ENCODE data around the gene AURKB. TPM values are rescaled to one million over a fixed set of nuclear protein-coding genes. Genes with fewer than 3 reads are reported as not detected.
A peak's percentile ranks its signal among the peaks of the same experiment; 100 is the strongest.

AURKB gene
- total RNA-seq, 1 experiment from 2014 or later, result 89.4 TPM

Small RNA genes lying within 50 kb of the gene (microRNA-seq; reads per million reads assigned to microRNA genes)
- gene MIR4521, result 131 reads per million, percentile 72 among the genes with 10 or more reads in this experiment

Other genes with a start within 250 kb of the AURKB start
- 0.74 and 1.7 TPM in 2 replicates for gene GUCY2D, start 208.0 kb downstream of the AURKB start, total RNA-seq (2022)
- gene ALOX15B, start 171.5 kb downstream of the AURKB start, total RNA-seq (2022), result not detected in 2 replicates
- gene ALOX12B, start 122.9 kb downstream of the AURKB start, total RNA-seq (2022), result 0.34 and 0.39 TPM in 2 replicates
- gene ALOXE3, start 92.1 kb downstream of the AURKB start, total RNA-seq (2022), result not detected in 2 replicates
- gene HES7, start 86.5 kb downstream of the AURKB start, total RNA-seq (2022), result not detected in 2 replicates
- gene PER1, start 58.2 kb downstream of the AURKB start, total RNA-seq (2022), result 10.6 and 10.8 TPM in 2 replicates
- 10.5 and 12.2 TPM in 2 replicates for gene VAMP2, start 47.6 kb downstream of the AURKB start, total RNA-seq (2022)
- 5.4 TPM in 2 replicates for gene TMEM107, start 34.2 kb downstream of the AURKB start, total RNA-seq (2022)
- 4.2 and 4.7 TPM in 2 replicates for gene BORCS6, start 20.4 kb downstream of the AURKB start, total RNA-seq (2022)
- gene CTC1, start 37.5 kb upstream of the AURKB start, total RNA-seq (2022), result 18.2 and 22.9 TPM in 2 replicates
- 38.8 and 44.1 TPM in 2 replicates for gene PFAS, start 38.7 kb upstream of the AURKB start, total RNA-seq (2022)
- gene RANGRF, start 78.1 kb upstream of the AURKB start, total RNA-seq (2022), result 13.2 and 15.2 TPM in 2 replicates
- 3.6 and 3.7 TPM in 2 replicates for gene SLC25A35, start 84.8 kb upstream of the AURKB start, total RNA-seq (2022)
- gene ARHGEF15, start 99.7 kb upstream of the AURKB start, total RNA-seq (2022), result not detected in 2 replicates
- gene ODF4, start 129.3 kb upstream of the AURKB start, total RNA-seq (2022), result not detected in 2 replicates
- 998 and 999 TPM in 2 replicates for gene RPL26, start 172.6 kb upstream of the AURKB start, total RNA-seq (2022)
- not detected in 2 replicates for gene RNF222, start 187.3 kb upstream of the AURKB start, total RNA-seq (2022)
- 32.2 and 32.3 TPM in 2 replicates for gene NDEL1, start 225.3 kb upstream of the AURKB start, total RNA-seq (2022)